Transverse colon (tissue), 4 donors: ENCODE results near the gene MTHFD1L. TPM values are rescaled to one million over a fixed set of nuclear protein-coding genes. Genes with fewer than 3 reads are reported as not detected.

Experiments
- DNase-seq: peaks from one replicate; pipeline ENCODE4 v3.0.0-alpha.2; 2019
- H3K27ac ChIP-seq, 4 donors: fragments of 200-600 bp; sonication (generic); 2 replicates each; pipeline ENCODE4 v1.5.1; 2016 to 2018; ENCODE audit warnings: inconsistent platforms in 4 of 4
- H3K27me3 ChIP-seq: fragments of 200-600 bp; sonication (generic); 2 replicates; pipeline ENCODE4 v1.5.1; 2017; ENCODE audit warnings: inconsistent platforms
- H3K36me3 ChIP-seq, 4 donors: fragments of 200-600 bp; sonication (generic); 2 replicates each; pipeline ENCODE4 v1.5.1; 2017 to 2019; ENCODE audit warnings: inconsistent platforms in 4 of 4
- H3K4me1 ChIP-seq, 4 donors: fragments of 200-600 bp; sonication (generic); 2 replicates each; pipeline ENCODE4 v1.5.1; 2017 to 2020; ENCODE audit warnings: inconsistent platforms in 4 of 4
- H3K4me3 ChIP-seq, 4 donors: fragments of 200-600 bp; sonication (generic); 1 replicate in 1 of 4; 2 replicates in 3 of 4; pipeline versions ENCODE4 v1.5.1 to v1.6.1; 2017 to 2019; ENCODE audit warnings: inconsistent platforms in 4 of 4
- H3K9me3 ChIP-seq, 2 donors: fragments of 200-600 bp; sonication (generic); 2 replicates each; pipeline ENCODE4 v1.5.1; 2017 to 2019; ENCODE audit warnings: inconsistent platforms in 2 of 2
- EP300 ChIP-seq: sonication (generic); formaldehyde crosslinking; IDR thresholded peaks from one replicate; pipeline ENCODE4 v1.6.1; 2017; ENCODE audit warnings: antibody characterized with exemption, low read depth
- POLR2A ChIP-seq: fragments of 450-650 bp; IDR thresholded peaks from one replicate; pipeline ENCODE4 v1.6.1; 2016; ENCODE audit warnings: antibody characterized with exemption, mild to moderate bottlenecking, moderate library complexity
- POLR2AphosphoS5 ChIP-seq, 3 donors: sonication (generic); formaldehyde crosslinking; IDR thresholded peaks; one replicate each; pipeline ENCODE4 v1.6.1; 2016; ENCODE audit warnings: antibody characterized with exemption in 3 of 3
- WGBS, 2 donors: methylation state at CpG; one replicate each; pipeline ENCODE4 v1.1.5; 2018; ENCODE audit warnings: low coverage in 1 of 2; 5-methylcytosine and 5-hydroxymethylcytosine counted together
- in situ Hi-C, 4 donors: fragments of 200-750 bp; cut with MboI; loops; one replicate each; pipeline versions ENCODE4 v1.15.0 to v1.15.1; 2017; ENCODE audit warnings: low sequenced_read_pairs in 3 of 4, low pct_ligation_motif_present in 1 of 4, low pct_unique_long_range_greater_than_20kb in 1 of 4
- intact Hi-C: fragments of 100-400 bp; cut with DNase I; formaldehyde crosslinking; loops from one replicate; pipeline ENCODE4 v1.15.1; 2023; ENCODE audit warnings: low total_unique reads
- total RNA-seq, 4 donors: library from RNA; depleted of rRNA; stranded (reverse); fragments of >200 nt; gene quantifications; one replicate each; pipeline ENCODE4 v1.1.0, GENCODE V29; 2016
- TF ChIP-seq, protein P1 (sequence below), 5 experiments: fragments of 200-600 bp in 3 of 5; fragments of 450-650 bp in 2 of 5; sonication (generic) in 3 of 5; IDR thresholded peaks; 1 replicate in 2 of 5; 2 replicates in 3 of 5; pipeline ENCODE4 v1.5.1; 2016 to 2017; ENCODE audit warnings: antibody characterized with exemption in 5 of 5, inconsistent platforms in 3 of 5, mild to moderate bottlenecking in 2 of 5, moderate library complexity in 1 of 5

Gene MTHFD1L
- total RNA-seq, 4 donors from 2014 or later: 0.82 to 10.1 (median 5.4) TPM

DNA sequence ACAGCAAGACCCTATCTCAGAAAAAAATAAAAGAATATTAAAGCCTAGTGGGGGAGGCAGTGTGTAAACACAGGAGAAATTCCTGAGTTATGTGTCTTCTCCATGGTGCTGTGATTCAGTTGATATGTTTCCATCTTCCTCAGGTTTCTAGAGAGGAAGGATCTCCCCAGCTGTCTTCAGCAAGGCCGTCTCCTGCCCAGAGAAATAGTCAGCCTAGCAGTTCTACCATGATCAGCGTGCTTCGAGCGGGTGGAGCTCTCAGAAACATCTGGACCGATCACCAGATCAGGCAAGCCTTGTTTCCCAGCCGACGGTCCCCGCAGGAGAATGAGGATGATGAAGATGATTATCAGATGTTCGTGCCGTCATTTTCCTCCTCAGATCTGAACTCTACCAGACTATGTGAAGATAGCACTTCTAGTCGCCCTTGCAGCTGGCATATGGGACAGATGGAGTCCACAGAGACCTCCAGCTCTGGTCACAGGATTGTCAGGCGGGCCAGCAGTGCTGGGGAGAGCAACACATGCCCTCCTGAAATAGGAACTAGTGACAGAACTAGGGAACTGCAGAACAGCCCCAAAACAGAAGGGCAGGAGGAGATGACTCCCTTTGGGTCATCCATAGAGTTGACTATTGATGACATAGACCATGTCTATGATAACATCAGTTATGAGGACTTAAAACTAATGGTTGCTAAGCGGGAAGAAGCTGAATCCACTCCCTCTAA is 34.9 kb upstream of the MTHFD1L start:
- H3K36me3 ChIP-seq: peaks cover 0 to 4% (median 0%) of the 10 kb centered on the region in 4 donors
- 60 to 96% methylated on average over 1 to 13 of the region's 13 CpGs for WGBS, 2 donors
- in situ Hi-C loops: no loop called here

DNA sequence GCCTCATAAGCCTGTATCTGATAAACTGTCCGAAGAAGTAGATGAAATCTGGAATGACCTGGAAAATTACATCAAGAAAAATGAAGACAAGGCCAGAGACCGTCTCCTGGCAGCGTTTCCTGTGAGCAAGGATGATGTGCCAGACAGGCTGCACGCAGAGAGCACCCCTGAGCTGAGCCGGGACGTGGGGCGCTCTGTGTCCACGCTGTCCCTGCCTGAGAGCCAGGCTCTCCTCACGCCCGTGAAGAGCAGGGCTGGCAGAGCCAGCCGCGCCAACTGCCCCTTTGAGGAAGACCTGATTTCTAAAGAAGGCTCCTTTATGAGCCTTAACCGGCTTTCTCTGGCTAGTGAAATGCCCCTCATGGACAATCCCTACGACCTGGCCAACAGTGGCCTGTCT is 33.9 kb upstream of the MTHFD1L start:
- Histone ChIP-seq H3K27me3 (no peaks in the 10 kb centered on the region), H3K4me3 (no peak overlapping the region), H3K36me3 (peaks cover 0 to 4% (median 0%) of the 10 kb centered on the region in 4 donors), H3K9me3 (no peaks in the 10 kb centered on the region), H3K4me1 (no peaks in the 10 kb centered on the region), H3K27ac (no peak overlapping the region)
- in situ Hi-C loops (no loop called here), intact Hi-C loops (no loop called here)
- no peak for DNase-seq
- TF ChIP-seq, protein P1, sequence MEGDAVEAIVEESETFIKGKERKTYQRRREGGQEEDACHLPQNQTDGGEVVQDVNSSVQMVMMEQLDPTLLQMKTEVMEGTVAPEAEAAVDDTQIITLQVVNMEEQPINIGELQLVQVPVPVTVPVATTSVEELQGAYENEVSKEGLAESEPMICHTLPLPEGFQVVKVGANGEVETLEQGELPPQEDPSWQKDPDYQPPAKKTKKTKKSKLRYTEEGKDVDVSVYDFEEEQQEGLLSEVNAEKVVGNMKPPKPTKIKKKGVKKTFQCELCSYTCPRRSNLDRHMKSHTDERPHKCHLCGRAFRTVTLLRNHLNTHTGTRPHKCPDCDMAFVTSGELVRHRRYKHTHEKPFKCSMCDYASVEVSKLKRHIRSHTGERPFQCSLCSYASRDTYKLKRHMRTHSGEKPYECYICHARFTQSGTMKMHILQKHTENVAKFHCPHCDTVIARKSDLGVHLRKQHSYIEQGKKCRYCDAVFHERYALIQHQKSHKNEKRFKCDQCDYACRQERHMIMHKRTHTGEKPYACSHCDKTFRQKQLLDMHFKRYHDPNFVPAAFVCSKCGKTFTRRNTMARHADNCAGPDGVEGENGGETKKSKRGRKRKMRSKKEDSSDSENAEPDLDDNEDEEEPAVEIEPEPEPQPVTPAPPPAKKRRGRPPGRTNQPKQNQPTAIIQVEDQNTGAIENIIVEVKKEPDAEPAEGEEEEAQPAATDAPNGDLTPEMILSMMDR (IDR thresholded peaks at IDR 0.05): no peak
- no peak for TF ChIP-seq POLR2AphosphoS5 (IDR thresholded peaks at IDR 0.05)
- 95% methylated on average over 14 of the region's 14 CpGs; no CpG with 5 or more reads in 1 of the 2 donors for whole genome bisulfite sequencing, 2 donors

More for the DNA sequence above, 34.9 kb upstream of the MTHFD1L start:
- H3K27ac ChIP-seq: no peak overlapping the region
- no peak for TF ChIP-seq EP300
- TF ChIP-seq POLR2AphosphoS5 (IDR thresholded peaks at IDR 0.05): no peak
- TF ChIP-seq, protein P1 (IDR thresholded peaks at IDR 0.05): no peak
- no peak for TF ChIP-seq POLR2A
- H3K27me3 ChIP-seq: no peaks in the 10 kb centered on the region
- no peaks in the 10 kb centered on the region for H3K9me3 ChIP-seq
- H3K4me1 ChIP-seq: no peaks in the 10 kb centered on the region
- no peak for DNase-seq
- intact Hi-C loops: no loop called here
- H3K4me3 ChIP-seq: no peak overlapping the region

DNA sequence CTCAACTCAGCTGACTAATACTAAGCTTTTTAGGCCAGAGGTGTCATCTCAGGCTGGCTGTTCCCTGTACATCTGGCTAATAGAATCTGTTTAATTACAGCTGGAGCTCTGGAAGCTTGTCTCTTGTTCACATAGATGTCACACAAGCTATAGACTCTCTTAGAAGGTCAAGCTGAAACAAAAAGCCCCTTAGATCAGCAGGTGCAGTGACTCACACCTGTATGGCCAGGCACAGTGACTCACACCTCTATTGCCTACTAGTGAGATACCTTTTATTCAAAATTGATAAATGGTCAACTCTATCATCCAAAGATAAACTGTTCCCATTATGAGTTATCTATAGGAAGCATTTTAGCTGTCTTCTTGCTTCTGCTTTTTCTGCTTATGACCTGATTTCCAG is 29.9 kb upstream of the MTHFD1L start:
- no peaks in the 10 kb centered on the region for H3K27me3 ChIP-seq
- in situ Hi-C loops: no loop called here
- H3K4me3 ChIP-seq: no peak overlapping the region
- peaks cover 0 to 4% (median 0%) of the 10 kb centered on the region in 4 donors for H3K36me3 ChIP-seq
- TF ChIP-seq POLR2A (no peak), POLR2AphosphoS5 (IDR thresholded peaks at IDR 0.05) (no peak), EP300 (no peak)
- TF ChIP-seq, protein P1 (IDR thresholded peaks at IDR 0.05): no peak
- H3K27ac ChIP-seq: no peak overlapping the region
- intact Hi-C loops: no loop called here
- no peaks in the 10 kb centered on the region for H3K9me3 ChIP-seq
- DNase-seq: no peak
- no peaks in the 10 kb centered on the region for H3K4me1 ChIP-seq

DNA sequence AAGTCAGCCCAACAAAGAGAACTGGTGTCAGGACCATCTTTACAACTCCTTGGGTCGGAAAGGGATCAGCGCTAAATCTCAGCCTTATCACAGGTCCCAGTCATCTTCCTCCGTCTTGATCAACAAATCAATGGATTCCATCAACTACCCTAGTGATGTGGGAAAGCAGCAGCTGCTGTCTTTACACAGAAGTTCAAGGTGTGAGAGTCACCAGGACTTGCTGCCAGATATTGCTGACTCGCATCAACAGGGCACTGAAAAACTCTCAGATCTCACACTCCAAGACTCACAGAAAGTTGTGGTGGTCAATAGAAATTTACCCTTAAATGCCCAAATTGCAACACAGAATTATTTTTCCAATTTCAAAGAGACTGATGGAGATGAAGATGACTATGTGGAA is 25.3 kb upstream of the MTHFD1L start:
- H3K27me3 ChIP-seq: no peaks in the 10 kb centered on the region
- H3K27ac ChIP-seq: no peak overlapping the region
- H3K4me3 ChIP-seq: no peak overlapping the region
- no peaks in the 10 kb centered on the region for H3K4me1 ChIP-seq
- no peak for DNase-seq
- intact Hi-C loops: no loop called here
- H3K9me3 ChIP-seq: no peaks in the 10 kb centered on the region
- no peaks in the 10 kb centered on the region for H3K36me3 ChIP-seq
- 97% methylated on average over 4 of the region's 4 CpGs; no CpG with 5 or more reads in 1 of the 2 donors for WGBS, 2 donors
- TF ChIP-seq EP300 (no peak), POLR2A (no peak), POLR2AphosphoS5 (IDR thresholded peaks at IDR 0.05) (no peak)
- TF ChIP-seq, protein P1 (IDR thresholded peaks at IDR 0.05): no peak
- in situ Hi-C loops: no loop called here
